ENCODE measurements around the gene STK32B.

- TF ChIP-seq POLR2A (IDR thresholded peaks at IDR 0.05; ENCODE audit: low read depth, low read length), result no peak
- no peak for TF ChIP-seq CTCF (IDR thresholded peaks at IDR 0.05; ENCODE audit: extremely low read depth in 1 of 2, insufficient read depth in 1 of 2, low read depth in 1 of 2, low read length in 2 of 2)
- no peak for TF ChIP-seq POLR2AphosphoS5 (IDR thresholded peaks at IDR 0.05; ENCODE audit: insufficient read depth, low read depth, low read length)
- no peak for TF ChIP-seq EZH2 (IDR thresholded peaks at IDR 0.05; ENCODE audit: borderline replicate concordance, low read depth, low read length, severe bottlenecking)
- no peak for TF ChIP-seq MYC (IDR thresholded peaks at IDR 0.05; ENCODE audit: low read depth, low read length)
- no peak for TF ChIP-seq MAX (IDR thresholded peaks at IDR 0.05; ENCODE audit: insufficient read depth, insufficient read length)
- TF ChIP-seq GATA2 (IDR thresholded peaks at IDR 0.05; ENCODE audit: insufficient read depth, insufficient read length, low read depth, low read length), result no peak
Observed at GRCh38 chr4:5067908-5068307, 16.6 kb downstream of the STK32B start.

Measured in endothelial cell of umbilical vein (primary cell).